HG03575 (cell line): ENCODE results near the gene AGBL4.
"Not testable (repeated sequence)": the region's sequence is repeated elsewhere in the genome, so short reads cannot be mapped to it uniquely, and the experiment has no call there.

Source experiments
- ATAC-seq: cut with Tn5 transposase; IDR thresholded peaks from one replicate; pipeline ENCODE4 v1.9.1; 2021; ENCODE audit not compliant: unreplicated experiment, insufficient number of reproducible peaks, low FRiP score; ENCODE audit errors: extremely low read depth

AGBL4 gene

DNA sequence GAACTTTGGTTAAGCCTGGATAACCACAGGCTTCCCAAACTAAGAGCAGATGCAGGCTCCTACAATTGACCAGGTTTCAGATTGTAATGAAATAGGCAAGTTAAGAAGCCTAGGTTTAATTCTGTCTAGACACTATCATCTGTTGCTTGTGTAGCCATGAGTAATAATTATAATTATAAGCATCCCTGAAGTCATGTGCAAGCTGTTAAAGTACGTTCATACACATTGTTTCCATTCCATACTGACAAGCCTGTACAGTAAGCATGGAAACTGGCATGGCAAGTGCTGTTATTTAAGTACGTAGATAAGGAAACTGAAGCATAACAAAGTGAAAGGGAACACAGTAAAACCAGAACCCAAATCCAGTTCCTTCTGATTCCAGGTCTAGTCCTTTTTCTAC, 689.8 kb downstream of the AGBL4 start:
- no peak for ATAC-seq

DNA sequence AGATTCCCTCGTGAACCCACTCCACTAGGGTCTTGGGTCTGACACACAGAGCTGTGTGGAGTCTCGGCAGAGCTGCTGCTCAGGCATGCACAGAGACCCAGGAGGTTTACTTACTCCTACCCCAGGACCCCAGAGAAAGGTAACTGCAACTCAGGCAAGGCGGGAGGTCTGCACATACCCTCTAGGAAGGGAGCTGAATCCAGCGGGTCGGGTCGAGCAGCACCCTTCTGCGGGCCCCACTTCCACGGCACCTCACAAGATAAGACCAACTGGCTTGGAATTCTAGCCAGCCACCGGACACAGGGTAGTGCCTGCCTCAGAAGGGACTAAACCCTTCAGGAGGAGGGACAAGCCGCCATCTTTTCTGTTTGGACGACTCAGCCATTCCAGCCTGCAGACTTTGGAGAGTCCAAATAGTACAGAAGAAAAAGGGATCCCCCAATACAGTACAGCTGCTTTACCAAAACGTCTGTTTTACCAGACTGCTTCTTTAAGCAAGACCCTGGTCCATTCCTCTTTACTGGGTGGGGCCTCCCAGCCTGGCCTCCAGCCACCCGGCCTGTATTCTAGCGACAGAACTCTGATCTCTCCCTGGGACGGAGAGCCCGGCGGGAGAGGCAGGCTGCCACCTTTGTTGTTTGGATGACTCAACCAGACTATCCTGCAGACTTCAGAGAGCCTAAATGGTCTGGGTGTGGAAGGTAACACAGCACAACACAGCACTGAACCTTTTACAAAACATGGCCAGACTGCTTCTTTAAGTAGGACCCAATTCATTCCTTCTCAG, 692.5 kb downstream of the AGBL4 start:
- ATAC-seq: no peak

DNA sequence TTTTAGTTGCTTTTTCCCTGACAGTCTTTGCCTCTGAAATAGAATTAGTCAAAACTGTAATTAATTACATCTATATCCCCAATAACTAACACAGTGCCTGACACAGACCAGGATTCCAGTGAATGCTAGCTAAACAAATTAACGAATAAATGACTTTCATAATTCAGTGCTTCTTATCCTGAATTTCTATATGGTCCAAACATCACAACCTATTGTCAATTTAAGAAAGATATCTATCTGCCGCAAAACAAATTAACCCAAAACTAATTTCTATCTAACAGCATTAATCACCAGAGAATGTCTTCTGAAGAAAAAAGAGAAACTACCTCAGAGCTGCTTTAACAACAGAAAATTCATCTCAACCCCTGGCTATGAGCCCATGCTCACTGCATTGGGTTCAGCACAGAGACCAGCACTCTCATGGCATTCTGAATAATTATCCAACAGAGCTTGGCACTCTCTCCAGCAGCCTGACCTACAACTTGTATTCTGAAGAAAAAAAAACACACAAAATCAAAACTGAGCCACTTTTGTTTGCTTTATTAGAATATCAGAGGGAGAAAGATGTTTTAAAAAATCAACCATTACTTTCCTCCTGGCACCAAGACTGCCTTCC, 699.7 kb downstream of the AGBL4 start:
- no peak for ATAC-seq

DNA sequence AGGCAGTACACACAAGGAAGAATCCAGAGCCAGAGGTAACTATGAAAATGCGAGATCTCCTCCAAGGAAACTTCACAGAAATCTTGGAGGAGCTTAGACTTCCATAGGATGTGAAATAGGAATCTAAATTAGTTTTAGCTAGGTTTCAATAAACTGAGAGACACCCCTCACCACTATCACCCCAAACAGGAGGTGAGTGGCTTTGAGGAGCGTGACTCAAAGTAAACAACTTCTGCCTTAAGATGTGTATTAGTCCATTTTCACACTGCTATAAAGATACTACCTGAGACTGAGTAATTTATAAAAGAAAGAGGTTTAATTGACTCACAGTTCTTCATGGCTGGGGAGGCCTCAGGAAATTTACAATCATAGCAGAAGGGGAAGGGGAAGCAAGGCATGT, 703.3 kb downstream of the AGBL4 start:
- ATAC-seq: not testable (repeated sequence)

DNA sequence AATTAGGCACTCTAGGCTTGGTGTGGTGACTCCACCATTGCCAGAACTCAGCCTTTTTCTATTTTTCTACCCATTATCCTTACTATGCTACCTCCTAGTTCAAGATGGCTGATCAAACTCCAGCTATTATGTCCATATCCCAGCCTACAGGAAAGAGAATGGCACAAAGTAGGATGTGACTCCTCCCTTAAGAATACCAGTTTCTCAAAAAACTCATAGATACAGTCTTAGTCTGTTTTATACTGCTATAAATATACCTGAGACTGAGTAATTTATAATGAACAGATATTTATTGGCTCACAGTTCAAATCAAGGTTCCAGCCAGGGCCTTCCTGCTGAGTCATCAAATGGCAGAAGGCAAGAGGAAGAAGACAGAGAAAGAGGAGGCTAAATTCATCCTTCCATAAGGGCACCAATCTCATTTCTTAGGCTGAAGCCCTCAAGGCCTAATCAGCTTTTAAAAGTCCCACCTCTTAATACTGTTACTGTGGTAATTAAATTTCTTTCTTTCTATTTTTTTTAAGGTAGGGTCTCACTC, 704.3 kb downstream of the AGBL4 start:
- no peak for ATAC-seq

DNA sequence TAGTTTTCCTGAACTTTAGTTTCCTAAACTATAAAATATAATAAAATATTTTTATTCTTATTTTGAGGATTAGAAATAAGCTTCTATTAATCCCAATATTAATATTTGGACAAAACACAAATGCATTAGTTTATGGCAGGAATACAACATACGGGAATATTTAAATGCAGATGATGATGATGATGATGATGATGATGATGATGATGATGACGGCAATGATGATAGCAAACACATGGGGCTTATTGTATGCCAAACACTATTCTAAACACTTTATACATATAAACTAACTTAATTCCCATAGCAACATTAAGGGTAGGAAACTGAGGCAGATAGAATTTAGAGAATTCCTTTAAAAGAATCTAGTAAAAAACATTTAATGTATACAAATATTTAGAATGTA, 705.5 kb downstream of the AGBL4 start:
- no peak for ATAC-seq

DNA sequence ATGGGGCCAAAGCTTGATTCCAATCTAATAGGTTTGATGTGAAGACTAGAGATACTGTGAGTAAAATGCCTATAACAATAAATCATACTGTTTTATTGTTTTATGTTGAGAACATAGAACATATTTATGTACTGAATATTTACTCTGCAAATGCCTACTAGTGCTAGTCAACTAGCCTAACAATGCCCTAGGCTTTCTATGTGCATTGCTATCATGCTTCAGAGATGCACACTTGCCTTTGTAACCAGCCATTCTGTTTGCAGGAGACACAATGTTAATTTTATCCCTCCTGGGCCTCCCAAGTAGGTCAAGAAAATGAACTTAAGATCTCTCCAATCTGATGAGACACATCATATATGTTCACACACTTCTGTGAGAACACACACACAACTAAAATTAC, 716.3 kb downstream of the AGBL4 start:
- no peak for ATAC-seq

DNA sequence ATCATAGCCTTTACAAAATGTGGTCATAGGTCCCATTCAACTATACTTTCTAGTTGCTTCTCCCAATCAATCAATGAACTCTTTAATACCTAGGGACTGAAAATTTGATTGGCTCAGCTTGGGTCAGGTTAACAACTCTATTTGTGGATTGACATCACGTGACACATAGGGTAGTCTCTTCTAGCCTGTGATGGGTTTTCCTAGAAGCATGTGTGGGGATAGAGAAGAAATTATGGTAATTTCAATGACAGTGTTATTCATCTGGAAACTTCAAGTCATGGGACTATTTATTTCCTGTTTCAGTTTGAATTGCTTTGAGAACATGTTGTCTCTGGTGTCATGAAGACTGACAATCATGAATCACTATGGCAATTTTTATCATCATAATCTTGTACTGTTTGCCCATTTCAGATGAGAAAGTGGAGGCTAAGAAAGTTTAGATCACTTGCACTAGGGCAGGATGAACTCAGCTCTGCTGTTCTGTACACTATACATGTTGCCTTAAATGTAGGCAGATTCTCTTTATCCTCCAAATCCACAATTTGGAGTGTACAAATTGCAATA, 717.2 kb downstream of the AGBL4 start:
- no peak for ATAC-seq

DNA sequence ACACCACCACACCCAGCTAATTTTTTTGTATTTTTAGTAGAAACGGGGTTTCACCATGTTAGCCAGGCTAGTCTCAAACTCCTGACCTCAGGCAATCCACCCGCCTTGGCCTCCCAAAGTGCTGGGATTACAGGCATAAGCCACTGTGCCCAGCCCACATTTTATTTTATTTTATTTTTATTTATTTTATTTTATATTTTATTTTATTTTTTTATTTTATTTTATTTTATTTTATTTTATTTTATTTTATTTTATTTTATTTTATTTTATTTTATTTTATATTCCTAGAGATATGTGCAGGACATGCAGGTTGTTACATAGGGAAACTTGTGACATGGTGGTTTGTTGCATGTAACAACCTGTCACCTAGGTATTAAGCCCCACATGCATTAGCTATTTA, 721.4 kb downstream of the AGBL4 start:
- not testable (repeated sequence) for ATAC-seq

DNA sequence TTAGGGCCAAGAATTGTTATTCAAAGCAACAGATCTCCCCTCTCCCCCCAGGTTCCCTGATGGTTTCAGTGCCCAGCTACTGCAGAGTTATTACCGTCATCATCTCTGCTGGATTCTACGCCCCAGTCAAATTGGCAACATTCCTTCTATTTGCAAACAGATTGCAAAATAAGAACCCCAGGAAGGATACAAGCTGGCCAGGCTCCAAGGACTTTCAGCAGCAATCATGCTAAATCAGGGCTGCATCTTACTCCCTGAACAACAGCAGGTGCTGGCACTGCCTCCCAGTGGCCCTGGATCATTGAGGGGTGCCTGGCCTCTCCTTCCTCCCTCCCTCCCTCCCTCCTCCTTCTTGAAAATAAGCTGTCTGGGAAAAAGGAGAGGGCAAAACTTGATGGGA, 725.5 kb downstream of the AGBL4 start:
- no peak for ATAC-seq

DNA sequence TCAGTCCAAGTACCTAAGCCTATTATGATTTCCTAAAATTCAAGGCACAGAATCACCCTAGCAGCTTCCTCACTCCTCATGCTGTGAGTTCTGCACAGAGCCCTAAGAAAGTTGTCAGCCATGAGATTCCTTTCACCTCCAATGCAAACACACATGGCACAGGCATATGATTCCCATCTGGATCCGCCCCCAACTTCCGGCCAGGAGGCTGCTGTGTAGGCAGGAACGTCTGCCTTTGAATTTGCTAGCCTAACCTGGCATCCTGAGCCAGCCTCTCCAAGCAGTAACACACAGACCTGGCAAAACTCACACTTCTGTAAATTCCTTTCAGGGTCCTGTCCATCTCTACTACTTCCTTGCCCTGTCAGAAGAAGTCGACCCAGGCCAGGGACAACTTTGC, 726.0 kb downstream of the AGBL4 start:
- no peak for ATAC-seq

DNA sequence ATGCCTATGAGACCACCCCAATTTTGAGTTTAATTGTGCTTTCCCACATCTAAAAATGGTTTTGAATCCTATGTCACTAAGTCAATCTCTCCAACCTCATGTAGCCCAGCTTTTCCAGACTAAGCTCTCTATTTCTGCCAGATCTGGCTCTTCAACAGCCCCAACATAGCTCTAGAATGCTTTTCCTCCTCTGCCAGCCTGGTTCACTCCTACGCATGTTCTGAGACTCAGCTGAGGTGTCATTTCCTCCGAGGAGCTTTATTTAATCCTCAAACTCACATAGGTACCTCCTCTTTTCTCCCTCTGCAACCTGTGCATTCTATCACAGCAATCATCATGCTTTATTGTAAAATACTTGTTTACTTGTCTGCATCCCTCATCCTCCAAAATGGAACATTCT, 729.2 kb downstream of the AGBL4 start:
- ATAC-seq: no peak

DNA sequence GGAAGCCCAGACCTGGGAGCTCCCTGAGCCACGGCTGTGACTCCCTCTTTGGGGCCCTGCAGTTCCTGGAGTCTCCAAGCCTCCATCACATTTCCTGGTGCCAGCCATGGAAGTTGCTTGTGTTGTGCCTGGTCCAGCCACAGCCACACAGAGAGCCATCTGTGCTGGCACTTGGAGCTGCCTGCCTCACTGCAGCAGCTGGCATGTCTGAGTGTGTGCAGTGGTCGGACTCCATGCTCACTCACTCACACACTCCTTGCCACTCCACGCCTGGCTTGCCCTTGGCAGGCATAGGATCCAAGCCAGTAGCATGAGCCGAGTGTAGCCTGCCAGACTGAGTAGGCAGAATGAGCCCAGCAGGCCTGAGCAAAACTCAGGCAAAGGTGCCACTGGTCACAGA, 730.7 kb downstream of the AGBL4 start:
- no peak for ATAC-seq

DNA sequence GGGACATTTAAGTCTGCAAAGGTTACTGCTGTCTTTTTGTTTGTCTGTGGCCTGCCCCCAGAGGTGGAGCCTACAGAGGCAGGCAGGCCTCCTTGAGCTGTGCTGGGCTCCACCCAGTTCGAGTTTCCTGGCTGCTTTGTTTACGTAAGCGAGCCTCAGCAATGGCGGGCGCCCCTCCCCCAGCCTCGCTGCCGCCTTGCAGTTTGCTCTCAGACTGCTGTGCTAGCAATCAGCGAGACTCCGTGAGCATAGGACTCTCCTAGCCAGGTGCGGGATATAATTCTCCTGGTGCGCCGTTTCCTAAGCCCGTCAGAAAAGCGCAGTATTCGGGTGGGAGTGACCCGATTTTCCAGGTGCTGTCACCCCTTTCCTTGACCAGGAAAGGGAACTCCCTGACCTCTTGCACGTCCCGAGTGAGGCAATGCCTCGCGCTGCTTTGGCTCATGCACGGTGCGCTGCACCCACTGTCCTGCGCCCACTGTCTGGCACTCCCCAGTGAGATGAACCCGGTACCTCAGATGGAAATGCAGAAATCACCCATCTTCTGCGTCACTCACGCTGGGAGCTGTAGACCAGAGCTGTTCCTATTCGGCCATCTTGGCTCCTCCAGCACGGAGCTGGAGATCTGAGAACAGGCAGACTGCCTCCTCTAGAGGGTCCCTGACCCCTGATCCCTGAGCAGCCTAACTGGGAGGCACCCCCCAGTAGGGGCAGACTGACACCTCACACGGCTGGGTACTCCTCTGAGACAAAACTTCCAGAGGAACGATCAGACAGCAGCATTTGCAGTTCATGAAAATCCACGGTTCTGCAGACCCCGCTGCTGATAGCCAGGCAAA, 766.3 kb downstream of the AGBL4 start:
- ATAC-seq: not testable (repeated sequence)

DNA sequence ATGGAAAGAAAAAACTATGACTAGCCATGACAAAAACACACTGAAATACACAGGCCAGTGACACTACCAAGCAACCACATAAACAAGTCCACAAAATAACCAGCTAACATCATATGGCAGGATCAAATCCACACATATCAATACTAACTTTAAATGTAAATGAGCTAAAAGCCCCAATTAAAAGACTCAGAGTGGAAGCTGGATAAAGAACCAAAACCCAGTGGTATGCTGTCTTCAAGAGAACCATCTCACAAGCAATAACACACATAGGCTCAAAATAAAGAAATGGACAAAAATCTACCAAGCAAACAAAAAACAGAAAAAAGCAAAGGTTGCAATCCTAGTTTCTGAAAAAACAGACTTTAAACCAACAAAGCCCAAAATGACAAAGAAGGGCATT, 770.8 kb downstream of the AGBL4 start:
- ATAC-seq: no peak

DNA sequence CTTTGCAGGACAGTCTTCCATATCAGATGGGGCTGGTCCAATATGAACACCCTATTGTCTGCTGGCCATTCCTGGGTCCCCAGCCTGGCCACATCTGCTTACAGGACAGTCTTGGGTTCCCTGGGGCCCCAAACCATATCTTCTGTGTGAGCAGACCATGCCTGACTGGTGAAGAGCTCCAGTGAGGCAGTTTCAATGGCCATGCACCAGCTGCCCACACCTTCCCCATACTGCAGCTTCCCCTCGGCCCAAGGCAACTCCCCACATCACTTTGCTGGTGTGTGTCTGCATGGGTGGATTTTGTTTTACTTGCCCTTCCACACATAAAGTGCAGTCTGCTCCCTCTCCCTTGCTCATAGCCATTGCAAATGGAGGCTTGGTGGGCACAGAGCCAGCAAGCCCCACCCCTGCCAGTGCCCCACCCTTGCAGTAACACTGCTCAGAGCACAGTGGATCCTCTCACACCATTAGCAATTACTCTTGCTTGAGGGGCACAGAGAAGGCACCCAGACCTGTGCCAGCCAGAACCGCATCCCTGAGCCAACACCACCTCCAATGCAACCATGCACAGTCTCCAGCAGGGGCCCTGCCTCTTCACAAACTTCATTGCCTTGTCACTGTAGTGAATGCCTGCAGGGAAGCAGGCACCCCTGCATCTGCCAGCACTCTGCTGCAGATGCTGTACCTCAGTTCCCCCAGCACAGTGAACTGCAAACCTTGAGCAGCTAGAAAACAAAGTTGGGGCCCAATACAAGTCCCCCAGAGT, 772.6 kb downstream of the AGBL4 start:
- ATAC-seq: no peak

DNA sequence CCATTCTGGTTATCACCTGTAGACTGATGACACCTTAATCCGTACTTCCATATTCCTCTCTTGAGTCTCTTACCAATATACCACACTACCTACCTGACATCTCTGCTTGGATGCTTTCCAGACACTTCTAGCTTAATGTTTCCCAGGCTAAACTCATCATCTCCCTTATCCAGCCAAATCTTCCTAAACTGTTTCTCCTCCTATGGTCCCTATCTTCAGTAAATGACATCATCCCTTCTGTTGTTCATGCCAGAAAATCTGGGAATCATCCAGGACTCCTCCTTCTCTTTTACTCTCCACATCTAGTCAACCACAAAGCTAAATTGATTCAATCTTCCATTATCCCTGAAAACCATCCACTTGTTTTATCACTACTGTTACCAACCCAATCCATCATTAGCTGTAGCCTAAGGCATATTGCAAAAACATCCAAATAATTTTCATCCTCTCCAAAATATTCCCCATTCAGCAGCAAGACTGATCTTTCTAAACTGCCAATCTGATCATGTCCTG, 783.0 kb downstream of the AGBL4 start:
- no peak for ATAC-seq

DNA sequence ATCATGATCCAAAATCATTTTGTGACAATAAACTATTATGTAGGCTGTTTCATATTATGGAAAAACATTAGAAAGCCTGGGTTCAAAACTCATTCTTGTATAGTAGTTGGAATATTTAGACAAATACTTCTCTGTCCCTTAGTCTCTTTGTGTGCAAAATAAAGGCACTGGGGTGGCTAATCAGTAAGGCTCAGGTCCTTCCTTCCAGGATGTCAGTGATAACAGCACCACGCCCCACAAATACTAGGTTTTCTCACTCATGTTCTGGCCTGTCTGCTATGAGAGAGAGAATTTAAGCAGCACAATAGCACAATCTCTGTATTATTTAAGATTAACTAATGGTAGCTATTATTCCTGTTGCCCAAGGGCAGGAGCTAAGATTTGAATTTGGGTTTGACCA, 788.8 kb downstream of the AGBL4 start:
- ATAC-seq: no peak

DNA sequence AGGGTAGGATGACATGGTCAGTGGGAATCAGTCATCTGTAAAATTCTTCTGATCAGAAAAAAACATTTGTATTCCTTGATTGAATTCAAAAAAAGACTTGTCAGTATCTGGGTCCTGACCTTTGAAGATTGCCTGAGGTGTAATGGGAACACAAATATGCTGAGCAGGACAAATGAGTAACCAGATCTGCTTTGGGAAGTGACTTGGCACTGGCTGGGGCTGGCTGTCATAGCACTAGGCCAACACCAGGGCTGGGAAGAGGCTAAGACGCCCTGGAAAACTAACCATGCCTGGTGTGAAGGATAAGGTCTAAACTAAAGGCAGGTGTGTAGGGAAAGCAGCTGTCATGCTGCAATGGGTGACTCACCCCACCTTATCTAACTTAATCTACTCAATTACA, 794.2 kb downstream of the AGBL4 start:
- no peak for ATAC-seq
